Loucy (cell line): Measurements from ENCODE around the gene FOLR2.

Experiments
- H2AFZ ChIP-seq: fragments of 200-600 bp; sonication (generic); 2 replicates; pipeline ENCODE4 v1.6.0; 2016; ENCODE audit warnings: antibody characterized with exemption, mild to moderate bottlenecking, low read length, moderate library complexity
- H3F3A ChIP-seq: fragments of 200-600 bp; 2 replicates; pipeline ENCODE4 v1.6.0; 2016; ENCODE audit warnings: antibody characterized with exemption, low read depth, mild to moderate bottlenecking
- H3K27me3 ChIP-seq: fragments of 200-600 bp; sonication (generic); 2 replicates; pipeline ENCODE4 v1.6.1; 2014; ENCODE audit warnings: low read length, mild to moderate bottlenecking; ENCODE audit not compliant: insufficient read depth, poor library complexity, severe bottlenecking
- H3K36me3 ChIP-seq: fragments of 200-600 bp; sonication (generic); 2 replicates; pipeline ENCODE4 v1.6.1; 2016; ENCODE audit warnings: low read length; ENCODE audit not compliant: insufficient read depth
- H3K4me1 ChIP-seq: fragments of 200-600 bp; sonication (generic); 2 replicates; pipeline ENCODE4 v1.5.1; 2014; ENCODE audit warnings: low read length, mild to moderate bottlenecking; ENCODE audit not compliant: insufficient read depth, poor library complexity, severe bottlenecking
- H3K4me2 ChIP-seq: fragments of 200-600 bp; sonication (generic); 2 replicates; pipeline ENCODE4 v1.6.0; 2014; ENCODE audit warnings: antibody characterized with exemption, low read length, low read depth, mild to moderate bottlenecking; ENCODE audit not compliant: poor library complexity, severe bottlenecking
- H3K4me3 ChIP-seq: fragments of 200-600 bp; sonication (generic); 2 replicates; pipeline ENCODE4 v1.5.1; 2014; ENCODE audit warnings: low read length, mild to moderate bottlenecking, mixed read lengths; ENCODE audit not compliant: poor library complexity, severe bottlenecking
- H3K79me2 ChIP-seq: fragments of 200-600 bp; sonication (generic); 2 replicates; pipeline ENCODE4 v1.6.1; 2014; ENCODE audit warnings: low read length; ENCODE audit not compliant: insufficient read depth
- H3K9ac ChIP-seq: fragments of 200-600 bp; sonication (generic); 2 replicates; pipeline ENCODE4 v1.6.0; 2014; ENCODE audit warnings: mild to moderate bottlenecking, low read depth, low read length, moderate library complexity; ENCODE audit not compliant: poor library complexity, severe bottlenecking
- H3K9me2 ChIP-seq: fragments of 200-600 bp; sonication (generic); replicated peaks from 2 replicates; pipeline ENCODE4 v1.6.1; 2016; ENCODE audit warnings: low read depth, low read length, mixed read lengths
- H3K9me3 ChIP-seq: fragments of 200-600 bp; sonication (generic); 2 replicates; pipeline ENCODE4 v1.6.1; 2014; ENCODE audit warnings: mild to moderate bottlenecking, antibody characterized with exemption, low read length, low read depth; ENCODE audit not compliant: insufficient read depth
- H4K20me1 ChIP-seq: fragments of 200-600 bp; sonication (generic); 2 replicates; pipeline ENCODE4 v1.6.0; 2014; ENCODE audit warnings: antibody characterized with exemption, low read length, mild to moderate bottlenecking; ENCODE audit not compliant: insufficient read depth, poor library complexity, severe bottlenecking
- CTCF ChIP-seq: fragments of 200-600 bp; sonication (generic); conservative IDR thresholded peaks from 2 replicates; pipeline ENCODE4 v1.5.1; 2014; ENCODE audit warnings: mild to moderate bottlenecking, antibody characterized with exemption, low read length
- EZH2phosphoT487 ChIP-seq: fragments of 200-600 bp; IDR thresholded peaks from 2 replicates; pipeline ENCODE4 v1.6.1; 2018; ENCODE audit warnings: antibody characterized with exemption, mild to moderate bottlenecking, moderate library complexity, borderline replicate concordance

Gene FOLR2

GRCh38 chr11:72189455-72190250 lies 26.9 kb upstream of the FOLR2 start:
- Histone ChIP-seq H3K36me3 (no peaks in the 10 kb centered on the region), H2AFZ (no peak overlapping the region), H3K9me2 (no peaks in the 10 kb centered on the region)

GRCh38 chr11:72190631-72191071 lies 25.9 kb upstream of the FOLR2 start:
- H3F3A ChIP-seq = no peaks in the 10 kb centered on the region
- no peaks in the 10 kb centered on the region for H3K36me3 ChIP-seq
- no peak overlapping the region for H3K9ac ChIP-seq
- no peaks in the 10 kb centered on the region for H4K20me1 ChIP-seq
- H3K4me1 ChIP-seq = no peaks in the 10 kb centered on the region
- no peaks in the 10 kb centered on the region for H3K9me2 ChIP-seq
- no peaks in the 10 kb centered on the region for H3K9me3 ChIP-seq
- no peak overlapping the region for H3K4me2 ChIP-seq
- H3K27me3 ChIP-seq = no peaks in the 10 kb centered on the region
- TF ChIP-seq EZH2phosphoT487 (no peak), CTCF (no peak)
- no peak overlapping the region for H2AFZ ChIP-seq
- no peaks in the 10 kb centered on the region for H3K79me2 ChIP-seq
- H3K4me3 ChIP-seq = no peak overlapping the region

More at GRCh38 chr11:72189455-72190250, 26.9 kb upstream of the FOLR2 start:
- H3K4me3 ChIP-seq = no peak overlapping the region
- no peak for TF ChIP-seq CTCF
- no peak for TF ChIP-seq EZH2phosphoT487
- no peaks in the 10 kb centered on the region for H3K4me1 ChIP-seq
- no peak overlapping the region for H3K4me2 ChIP-seq
- H3F3A ChIP-seq = no peaks in the 10 kb centered on the region
- no peak overlapping the region for H3K9ac ChIP-seq
- H3K27me3 ChIP-seq = no peaks in the 10 kb centered on the region
- H4K20me1 ChIP-seq = no peaks in the 10 kb centered on the region
- no peaks in the 10 kb centered on the region for H3K79me2 ChIP-seq
- no peaks in the 10 kb centered on the region for H3K9me3 ChIP-seq

- no peaks in the 10 kb centered on the region for H3K36me3 ChIP-seq
- H4K20me1 ChIP-seq = no peaks in the 10 kb centered on the region
- H3K79me2 ChIP-seq = no peaks in the 10 kb centered on the region
- no peaks in the 10 kb centered on the region for H3K4me1 ChIP-seq
- no peaks in the 10 kb centered on the region for H3K9me2 ChIP-seq
- no peak within 1 kb of the TSS for H3K4me2 ChIP-seq
- TF ChIP-seq CTCF (no peak), EZH2phosphoT487 (no peak)
- no peak within 1 kb of the TSS for H3K9ac ChIP-seq
- H3K4me3 ChIP-seq = no peak within 1 kb of the TSS
- no peak within 1 kb of the TSS for H2AFZ ChIP-seq
- no peaks in the 10 kb centered on the region for H3F3A ChIP-seq
- H3K27me3 ChIP-seq = no peaks in the 10 kb centered on the region
- H3K9me3 ChIP-seq = no peaks in the 10 kb centered on the region
These were observed 24.6 kb upstream of the FOLR2 start, which contains the start of gene FOLR1 for GRCh38 chr11:72191961-72192381. Gene FOLR1 (plus strand): TSS chr11:72192140. CDS start chr11:72192174, 34 bp downstream.
